Uterus (tissue), 4 donors: Measurements from ENCODE around the gene SLAMF6. TPM values are rescaled to one million over a fixed set of nuclear protein-coding genes. Genes with fewer than 3 reads are reported as not detected.
"Not testable (repeated sequence)": the region's sequence is repeated elsewhere in the genome, so short reads cannot be mapped to it uniquely, and the experiment has no call there.

ENCODE experiments used
- DNase-seq, 2 donors: peaks; one replicate each; pipeline ENCODE4 v3.0.0-alpha.2; 2019 to 2020
- H3K27ac ChIP-seq, 2 donors: fragments of 200-600 bp; sonication (generic); 1 replicate in 1 of 2; 2 replicates in 1 of 2; pipeline ENCODE4 v1.5.1; 2016 to 2018
- H3K27me3 ChIP-seq, 2 donors: fragments of 200-600 bp; sonication (generic); one replicate each; pipeline ENCODE4 v1.5.1; 2018 to 2019; ENCODE audit warnings: control low read depth in 1 of 2
- H3K36me3 ChIP-seq, 2 donors: fragments of 200-600 bp; sonication (generic); one replicate each; pipeline ENCODE4 v1.5.1; 2019; ENCODE audit warnings: control low read depth in 1 of 2
- H3K4me1 ChIP-seq, 2 donors: fragments of 200-600 bp; sonication (generic); one replicate each; pipeline ENCODE4 v1.5.1; 2018 to 2019; ENCODE audit warnings: control low read depth in 1 of 2
- H3K4me3 ChIP-seq, 2 donors: fragments of 200-600 bp; sonication (generic); 1 replicate in 1 of 2; 2 replicates in 1 of 2; pipeline ENCODE4 v1.5.1; 2018 to 2019; ENCODE audit warnings: mild to moderate bottlenecking in 1 of 2
- H3K9me3 ChIP-seq, 2 donors: fragments of 200-600 bp; sonication (generic); one replicate each; pipeline ENCODE4 v1.5.1; 2019; ENCODE audit warnings: control low read depth in 1 of 2
- CTCF ChIP-seq, 4 experiments: fragments of 200-600 bp in 2 of 4; fragments of 450-650 bp in 2 of 4; sonication (generic) in 2 of 4; IDR thresholded peaks; one replicate each; pipeline ENCODE4 v1.5.1; 2016 to 2019; ENCODE audit warnings: antibody characterized with exemption in 4 of 4, mild to moderate bottlenecking in 2 of 4, moderate library complexity in 1 of 4
- POLR2A ChIP-seq, 2 donors: fragments of 450-650 bp; IDR thresholded peaks; one replicate each; pipeline ENCODE4 v1.6.1; 2016; ENCODE audit warnings: antibody characterized with exemption in 2 of 2, mild to moderate bottlenecking in 1 of 2, moderate library complexity in 1 of 2
- intact Hi-C: fragments of 100-400 bp; cut with DNase I; formaldehyde crosslinking; loops from one replicate; pipeline ENCODE4 v1.15.1; 2023; ENCODE audit warnings: low total_unique reads
- total RNA-seq, 4 donors: library from RNA; depleted of rRNA in 3 of 4; stranded (reverse); fragments of >200 nt in 3 of 4; gene quantifications; one replicate each; pipeline versions ENCODE4 v1.1.0 to v1.2.4, GENCODE V29; 2014 to 2023
- donor health status: DM: yes; HTN: yes; CAD: no.

Gene SLAMF6
- total RNA-seq, 4 donors from 2014 or later, result under 0.01 to 3.8 (median 0.65) TPM

- Histone ChIP-seq H3K36me3 (no peaks in the 10 kb centered on the region), H3K27me3 (no peaks in the 10 kb centered on the region), H3K4me1 (no peaks in the 10 kb centered on the region), H3K9me3 (no peaks in the 10 kb centered on the region), H3K4me3 (no peak overlapping the region), H3K27ac (no peak overlapping the region)
- TF ChIP-seq CTCF (IDR thresholded peaks at IDR 0.05) (no peak), POLR2A (IDR thresholded peaks at IDR 0.05) (no peak)
- intact Hi-C loops, result no loop called here
- no peak for DNase-seq
Observed at GRCh38 chr1:160522136-160522535, 919 bp downstream of the SLAMF6 start.

- Histone ChIP-seq H3K9me3 (no peaks in the 10 kb centered on the region), H3K27ac (no peak overlapping the region), H3K4me3 (no peak overlapping the region), H3K4me1 (no peaks in the 10 kb centered on the region), H3K27me3 (no peaks in the 10 kb centered on the region), H3K36me3 (no peaks in the 10 kb centered on the region)
- DNase-seq, result no peak
- intact Hi-C loops, result no loop called here
- TF ChIP-seq POLR2A (IDR thresholded peaks at IDR 0.05), result no peak
- no peak for TF ChIP-seq CTCF (IDR thresholded peaks at IDR 0.05)
Observed at GRCh38 chr1:160521554-160521953, 1.5 kb downstream of the SLAMF6 start.

- TF ChIP-seq POLR2A (IDR thresholded peaks at IDR 0.05) (no peak), CTCF (IDR thresholded peaks at IDR 0.05) (no peak)
- DNase-seq, result no peak
- intact Hi-C loops, result no loop called here
- Histone ChIP-seq H3K4me3 (no peak overlapping the region), H3K27ac (no peak overlapping the region), H3K36me3 (no peaks in the 10 kb centered on the region), H3K27me3 (no peaks in the 10 kb centered on the region), H3K4me1 (no peaks in the 10 kb centered on the region), H3K9me3 (no peaks in the 10 kb centered on the region)
Observed at GRCh38 chr1:160520999-160521398, 2.1 kb downstream of the SLAMF6 start.

DNA sequence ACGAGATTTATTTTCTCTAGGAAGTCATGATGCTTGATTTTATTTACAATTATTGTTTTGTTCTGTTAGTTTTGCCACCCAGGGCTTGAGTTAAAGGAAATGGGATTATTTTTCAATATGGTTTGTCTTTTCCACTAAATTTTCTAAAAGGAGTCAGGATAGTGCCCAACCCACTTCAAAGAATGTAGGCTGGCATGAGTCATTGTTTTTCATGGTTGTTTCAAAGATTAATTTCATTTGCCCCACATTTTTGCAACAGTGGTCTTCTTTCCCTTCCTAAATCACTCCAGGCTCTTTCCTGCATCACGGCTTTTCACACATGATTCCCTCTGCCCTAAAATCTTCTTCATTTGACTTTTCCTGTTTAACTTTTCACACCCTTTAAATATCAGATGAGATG, 2.5 kb downstream of the SLAMF6 start:
- H3K9me3 ChIP-seq, result no peaks in the 10 kb centered on the region
- no peaks in the 10 kb centered on the region for H3K4me1 ChIP-seq
- no peak overlapping the region for H3K27ac ChIP-seq
- intact Hi-C loops, result no loop called here
- no peak overlapping the region for H3K4me3 ChIP-seq
- no peak for TF ChIP-seq POLR2A (IDR thresholded peaks at IDR 0.05)
- TF ChIP-seq CTCF (IDR thresholded peaks at IDR 0.05), result no peak
- no peaks in the 10 kb centered on the region for H3K27me3 ChIP-seq
- no peak for DNase-seq
- no peaks in the 10 kb centered on the region for H3K36me3 ChIP-seq

GRCh38 chr1:160519642-160520435, 3.2 kb downstream of the SLAMF6 start:
- TF ChIP-seq CTCF (IDR thresholded peaks at IDR 0.05) (no peak), POLR2A (IDR thresholded peaks at IDR 0.05) (no peak)
- Histone ChIP-seq H3K9me3 (no peaks in the 10 kb centered on the region), H3K27ac (no peak overlapping the region), H3K27me3 (no peaks in the 10 kb centered on the region), H3K36me3 (no peaks in the 10 kb centered on the region), H3K4me1 (no peaks in the 10 kb centered on the region), H3K4me3 (no peak overlapping the region)
- intact Hi-C loops, result no loop called here
- no peak for DNase-seq

- not testable (repeated sequence) for H3K27ac ChIP-seq
Observed at GRCh38 chr1:160517519-160517918, 5.5 kb downstream of the SLAMF6 start.

DNA sequence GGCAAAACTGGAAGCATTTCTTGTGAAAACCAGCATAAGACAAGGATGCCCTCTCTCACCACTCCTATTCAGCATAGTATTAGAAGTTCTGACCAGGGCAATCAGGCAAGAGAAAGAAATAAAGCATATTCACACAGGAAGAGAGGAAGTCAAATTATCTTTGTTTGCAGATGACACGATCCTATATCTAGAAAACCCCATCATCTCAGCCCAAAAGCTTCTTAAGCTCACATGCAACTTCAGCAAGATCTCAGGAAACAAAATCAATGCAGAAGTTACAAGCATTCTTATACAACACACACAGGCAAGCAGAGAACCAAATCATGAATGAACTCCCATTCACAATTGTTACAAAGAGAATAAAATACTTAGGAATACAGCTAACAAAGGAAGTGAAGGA, 7.1 kb downstream of the SLAMF6 start:
- H3K4me3 ChIP-seq, DNase-seq, H3K27ac ChIP-seq, H3K4me1 ChIP-seq, H3K9me3 ChIP-seq, H3K36me3 ChIP-seq, intact Hi-C loops, H3K27me3 ChIP-seq: not testable (repeated sequence)

More at GRCh38 chr1:160517519-160517918, 5.5 kb downstream of the SLAMF6 start:
- intact Hi-C loops, H3K4me3 ChIP-seq, DNase-seq, H3K36me3 ChIP-seq, H3K4me1 ChIP-seq, H3K27me3 ChIP-seq, H3K9me3 ChIP-seq: not testable (repeated sequence)
